Myocyte (in vitro differentiated cells): ENCODE results near the gene ANKRD18B. TPM values are rescaled to one million over a fixed set of nuclear protein-coding genes. Genes with fewer than 3 reads are reported as not detected.
A peak's percentile ranks its signal among the peaks of the same experiment; 100 is the strongest.
"Not testable (repeated sequence)": the region's sequence is repeated elsewhere in the genome, so short reads cannot be mapped to it uniquely, and the experiment has no call there.

Experiments
- DNase-seq: peaks from one replicate; pipeline ENCODE4 v3.0.0-alpha.2; 2012; ENCODE audit warnings: low read depth
- polyA plus RNA-seq: library from polyadenylated mRNA; unstranded; fragments of >200 nt; gene quantifications from one replicate; pipeline ENCODE4 v1.2.1, GENCODE V29; 2012; ENCODE audit warnings: missing spikeins
- total RNA-seq: library from RNA; depleted of rRNA; stranded (reverse); fragments of >200 nt; gene quantifications from 2 replicates; pipeline ENCODE4 v1.2.3, GENCODE V29; 2014

The ANKRD18B gene
- 11.7 and 15.1 TPM in 2 replicates for total RNA-seq
- polyA plus RNA-seq: 2.7 TPM

- DNase-seq: peak; percentile 96
Measured at GRCh38 chr9:33523397-33524305, at the start of gene ANKRD18B. Gene ANKRD18B (plus strand): TSS chr9:33524251. CDS start chr9:33524490, 239 bp downstream.

- DNase-seq: no peak
Measured at GRCh38 chr9:33475357-33475756, 48.7 kb upstream of the ANKRD18B start.

- DNase-seq: no peak
Measured at GRCh38 chr9:33476503-33476902, 47.5 kb upstream of the ANKRD18B start.

GRCh38 chr9:33480106-33480505 lies 43.9 kb upstream of the ANKRD18B start:
- DNase-seq: no peak

GRCh38 chr9:33480976-33481375 lies 43.1 kb upstream of the ANKRD18B start:
- DNase-seq: no peak

- not testable (repeated sequence) for DNase-seq
Measured at GRCh38 chr9:33485312-33485711, 38.7 kb upstream of the ANKRD18B start.

- no peak for DNase-seq
Measured at GRCh38 chr9:33489066-33489465, 35.0 kb upstream of the ANKRD18B start.

- DNase-seq: not testable (repeated sequence)
Measured at GRCh38 chr9:33493819-33494218, 30.2 kb upstream of the ANKRD18B start.

GRCh38 chr9:33498387-33498786 lies 25.7 kb upstream of the ANKRD18B start:
- peak; percentile 25 for DNase-seq

GRCh38 chr9:33506626-33507370 lies 17.3 kb upstream of the ANKRD18B start:
- DNase-seq: peak; percentile 73

- DNase-seq: peak; percentile 79
Measured at GRCh38 chr9:33510262-33511183, 13.5 kb upstream of the ANKRD18B start.

- not testable (repeated sequence) for DNase-seq
Measured at GRCh38 chr9:33511184-33511517, 12.9 kb upstream of the ANKRD18B start.

- not testable (repeated sequence) for DNase-seq
Measured at GRCh38 chr9:33512535-33512934, 11.5 kb upstream of the ANKRD18B start.

- not testable (repeated sequence) for DNase-seq
Measured at GRCh38 chr9:33515342-33515995, 8.6 kb upstream of the ANKRD18B start.

GRCh38 chr9:33516397-33516796 lies 7.7 kb upstream of the ANKRD18B start:
- not testable (repeated sequence) for DNase-seq

- peak; percentile 54 for DNase-seq
Measured at GRCh38 chr9:33517373-33517772, 6.7 kb upstream of the ANKRD18B start.

GRCh38 chr9:33517934-33518577 lies 6.0 kb upstream of the ANKRD18B start:
- not testable (repeated sequence) for DNase-seq

GRCh38 chr9:33521861-33522260 lies 2.2 kb upstream of the ANKRD18B start:
- DNase-seq: peak; percentile 74

GRCh38 chr9:33524306-33524947 lies 376 bp downstream of the ANKRD18B start:
- DNase-seq: peak; percentile 23
